ENCODE results near the gene GRIFIN.

GRIFIN gene

DNA sequence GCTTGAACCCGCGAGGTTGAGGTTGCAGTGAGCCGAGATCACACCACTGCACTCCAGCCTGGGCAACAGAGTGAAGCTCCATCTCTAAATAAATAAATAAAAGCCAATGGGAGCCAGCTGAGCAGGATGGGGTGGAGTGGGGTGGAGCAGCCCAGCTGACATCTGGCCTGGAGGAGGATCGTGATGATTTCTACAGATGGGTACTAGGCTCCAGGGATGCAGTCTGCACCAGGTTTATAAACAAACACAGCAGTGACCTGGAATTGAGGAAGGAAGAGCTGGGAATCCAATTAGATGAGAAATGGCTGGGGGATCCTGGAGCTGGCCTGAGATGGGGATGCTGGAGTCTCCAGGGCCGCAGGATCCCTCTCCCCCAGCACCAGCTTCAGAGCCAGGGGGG lies 7.3 kb upstream of the GRIFIN start:
- peaks cover 3% of the 10 kb centered on the region for H3K4me1 ChIP-seq (ENCODE audit: insufficient read depth, low read length, poor library complexity, severe bottlenecking)
- H3K27me3 ChIP-seq (ENCODE audit: insufficient read depth, low read length, poor library complexity, severe bottlenecking) = no peaks in the 10 kb centered on the region
- no peak overlapping the region for H3K4me2 ChIP-seq (ENCODE audit: low read depth, low read length, poor library complexity, severe bottlenecking)
- no peak overlapping the region for H3K9ac ChIP-seq (ENCODE audit: low read depth, low read length, poor library complexity, severe bottlenecking)
- no peaks in the 10 kb centered on the region for H3K36me3 ChIP-seq (ENCODE audit: insufficient read depth, low read length)
- H2AFZ ChIP-seq (ENCODE audit: low read length) = no peak overlapping the region
- H3K4me3 ChIP-seq (ENCODE audit: low read length, poor library complexity, severe bottlenecking) = no peak overlapping the region
- H3K9me2 ChIP-seq (replicated peaks; ENCODE audit: low read depth, low read length) = no peaks in the 10 kb centered on the region
- TF ChIP-seq, protein P1, sequence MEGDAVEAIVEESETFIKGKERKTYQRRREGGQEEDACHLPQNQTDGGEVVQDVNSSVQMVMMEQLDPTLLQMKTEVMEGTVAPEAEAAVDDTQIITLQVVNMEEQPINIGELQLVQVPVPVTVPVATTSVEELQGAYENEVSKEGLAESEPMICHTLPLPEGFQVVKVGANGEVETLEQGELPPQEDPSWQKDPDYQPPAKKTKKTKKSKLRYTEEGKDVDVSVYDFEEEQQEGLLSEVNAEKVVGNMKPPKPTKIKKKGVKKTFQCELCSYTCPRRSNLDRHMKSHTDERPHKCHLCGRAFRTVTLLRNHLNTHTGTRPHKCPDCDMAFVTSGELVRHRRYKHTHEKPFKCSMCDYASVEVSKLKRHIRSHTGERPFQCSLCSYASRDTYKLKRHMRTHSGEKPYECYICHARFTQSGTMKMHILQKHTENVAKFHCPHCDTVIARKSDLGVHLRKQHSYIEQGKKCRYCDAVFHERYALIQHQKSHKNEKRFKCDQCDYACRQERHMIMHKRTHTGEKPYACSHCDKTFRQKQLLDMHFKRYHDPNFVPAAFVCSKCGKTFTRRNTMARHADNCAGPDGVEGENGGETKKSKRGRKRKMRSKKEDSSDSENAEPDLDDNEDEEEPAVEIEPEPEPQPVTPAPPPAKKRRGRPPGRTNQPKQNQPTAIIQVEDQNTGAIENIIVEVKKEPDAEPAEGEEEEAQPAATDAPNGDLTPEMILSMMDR (conservative IDR thresholded peaks at IDR 0.05; ENCODE audit: low read length) = no peak
- TF ChIP-seq EZH2phosphoT487 (IDR thresholded peaks at IDR 0.05; ENCODE audit: borderline replicate concordance) = no peak
- no peaks in the 10 kb centered on the region for H4K20me1 ChIP-seq (ENCODE audit: insufficient read depth, low read length, poor library complexity, severe bottlenecking)
- no peaks in the 10 kb centered on the region for H3F3A ChIP-seq (ENCODE audit: low read depth)
- no peaks in the 10 kb centered on the region for H3K79me2 ChIP-seq (ENCODE audit: insufficient read depth, low read length)
- H3K9me3 ChIP-seq (ENCODE audit: insufficient read depth, low read depth, low read length) = no peaks in the 10 kb centered on the region

DNA sequence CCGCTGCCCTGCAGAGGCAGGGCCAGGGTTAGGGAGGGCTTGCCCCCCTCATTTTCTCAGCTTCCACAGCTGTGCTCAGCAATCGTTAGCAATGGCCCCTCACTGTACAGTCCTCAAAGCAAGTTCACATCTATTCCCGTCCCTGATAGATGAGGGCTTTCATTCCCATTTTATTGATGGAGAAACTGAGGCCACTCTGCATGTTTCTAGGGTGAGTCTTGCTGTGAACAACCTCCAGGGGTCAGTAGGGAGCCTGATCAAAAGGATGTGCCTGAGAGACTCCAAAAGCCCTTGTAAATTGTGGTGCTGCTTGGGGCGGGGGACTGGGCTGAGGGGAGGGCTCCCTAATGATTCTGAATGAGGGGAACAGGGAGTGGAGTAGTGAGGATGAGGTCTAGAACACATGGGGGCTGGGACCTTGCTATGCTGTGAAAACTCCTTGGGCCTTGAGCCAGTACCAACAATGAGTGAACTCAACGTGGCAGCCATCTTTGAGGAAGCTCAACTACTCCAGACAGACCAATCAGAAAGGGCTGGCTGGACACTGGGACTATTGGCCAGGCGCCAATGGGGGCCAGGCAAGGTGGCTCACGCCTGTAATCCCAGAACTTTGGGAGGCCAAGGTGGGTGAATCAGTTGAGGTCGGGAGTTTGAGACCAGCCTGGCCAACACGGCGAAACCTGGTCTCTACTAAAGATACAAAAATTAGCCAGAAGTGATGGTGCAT lies 6.7 kb upstream of the GRIFIN start:
- Histone ChIP-seq H4K20me1 (ENCODE audit: insufficient read depth, low read length, poor library complexity, severe bottlenecking) (no peaks in the 10 kb centered on the region), H3K36me3 (ENCODE audit: insufficient read depth, low read length) (no peaks in the 10 kb centered on the region), H3F3A (ENCODE audit: low read depth) (no peaks in the 10 kb centered on the region), H3K9me3 (ENCODE audit: insufficient read depth, low read depth, low read length) (no peaks in the 10 kb centered on the region), H3K4me2 (ENCODE audit: low read depth, low read length, poor library complexity, severe bottlenecking) (no peak overlapping the region), H3K79me2 (ENCODE audit: insufficient read depth, low read length) (no peaks in the 10 kb centered on the region), H3K4me3 (ENCODE audit: low read length, poor library complexity, severe bottlenecking) (no peak overlapping the region), H3K9ac (ENCODE audit: low read depth, low read length, poor library complexity, severe bottlenecking) (no peak overlapping the region), H3K27me3 (ENCODE audit: insufficient read depth, low read length, poor library complexity, severe bottlenecking) (no peaks in the 10 kb centered on the region), H3K4me1 (ENCODE audit: insufficient read depth, low read length, poor library complexity, severe bottlenecking) (peaks cover 9% of the 10 kb centered on the region), H3K9me2 (replicated peaks; ENCODE audit: low read depth, low read length) (no peaks in the 10 kb centered on the region), H2AFZ (ENCODE audit: low read length) (no peak overlapping the region)
- TF ChIP-seq, protein P1 (conservative IDR thresholded peaks at IDR 0.05; ENCODE audit: low read length) = peak; percentile 45
- no peak for TF ChIP-seq EZH2phosphoT487 (IDR thresholded peaks at IDR 0.05; ENCODE audit: borderline replicate concordance)

DNA sequence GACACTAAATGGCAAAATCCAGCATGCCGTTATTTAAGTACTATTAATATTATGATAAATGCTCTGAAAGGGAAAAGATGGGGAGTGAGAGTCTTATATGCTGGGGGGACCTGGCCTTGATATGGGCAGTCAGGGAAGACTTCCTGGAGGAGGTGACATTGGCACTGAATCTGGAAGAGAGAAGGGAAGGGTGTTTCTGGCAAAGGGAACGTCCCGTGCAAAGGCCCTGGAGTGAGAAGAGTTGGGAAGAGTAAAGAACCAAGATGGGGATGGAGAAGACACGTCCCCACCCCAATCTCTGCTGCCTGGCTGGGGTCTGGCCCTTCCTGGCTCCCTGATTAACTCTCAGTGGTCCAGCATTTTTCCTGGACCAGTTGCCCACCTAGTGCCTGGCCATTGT lies 5.0 kb upstream of the GRIFIN start:
- H4K20me1 ChIP-seq (ENCODE audit: insufficient read depth, low read length, poor library complexity, severe bottlenecking) = no peaks in the 10 kb centered on the region
- no peaks in the 10 kb centered on the region for H3F3A ChIP-seq (ENCODE audit: low read depth)
- no peaks in the 10 kb centered on the region for H3K36me3 ChIP-seq (ENCODE audit: insufficient read depth, low read length)
- no peaks in the 10 kb centered on the region for H3K79me2 ChIP-seq (ENCODE audit: insufficient read depth, low read length)
- H3K9me2 ChIP-seq (replicated peaks; ENCODE audit: low read depth, low read length) = no peaks in the 10 kb centered on the region
- no peaks in the 10 kb centered on the region for H3K27me3 ChIP-seq (ENCODE audit: insufficient read depth, low read length, poor library complexity, severe bottlenecking)
- H3K4me3 ChIP-seq (ENCODE audit: low read length, poor library complexity, severe bottlenecking) = no peak overlapping the region
- no peak overlapping the region for H3K9ac ChIP-seq (ENCODE audit: low read depth, low read length, poor library complexity, severe bottlenecking)
- TF ChIP-seq EZH2phosphoT487 (IDR thresholded peaks at IDR 0.05; ENCODE audit: borderline replicate concordance) = no peak
- TF ChIP-seq, protein P1 (conservative IDR thresholded peaks at IDR 0.05; ENCODE audit: low read length) = no peak
- no peak overlapping the region for H2AFZ ChIP-seq (ENCODE audit: low read length)
- H3K9me3 ChIP-seq (ENCODE audit: insufficient read depth, low read depth, low read length) = no peaks in the 10 kb centered on the region
- peaks cover 17% of the 10 kb centered on the region for H3K4me1 ChIP-seq (ENCODE audit: insufficient read depth, low read length, poor library complexity, severe bottlenecking)
- H3K4me2 ChIP-seq (ENCODE audit: low read depth, low read length, poor library complexity, severe bottlenecking) = no peak overlapping the region
